ENCODE data around the gene BAMBI. TPM values are rescaled to one million over a fixed set of nuclear protein-coding genes. Genes with fewer than 3 reads are reported as not detected.

Gene BAMBI, protein sequence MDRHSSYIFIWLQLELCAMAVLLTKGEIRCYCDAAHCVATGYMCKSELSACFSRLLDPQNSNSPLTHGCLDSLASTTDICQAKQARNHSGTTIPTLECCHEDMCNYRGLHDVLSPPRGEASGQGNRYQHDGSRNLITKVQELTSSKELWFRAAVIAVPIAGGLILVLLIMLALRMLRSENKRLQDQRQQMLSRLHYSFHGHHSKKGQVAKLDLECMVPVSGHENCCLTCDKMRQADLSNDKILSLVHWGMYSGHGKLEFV
- polyA plus RNA-seq (2012; rRNA removed) = 2.8 and 2.9 TPM in 2 replicates
- 3.0 and 4.1 TPM in 2 replicates for polyA plus RNA-seq (2012; cell fraction: cytosol; rRNA removed)
- 3.3 and 3.8 TPM in 2 replicates for polyA plus RNA-seq (2012; cell fraction: nucleus; rRNA removed)

DNA sequence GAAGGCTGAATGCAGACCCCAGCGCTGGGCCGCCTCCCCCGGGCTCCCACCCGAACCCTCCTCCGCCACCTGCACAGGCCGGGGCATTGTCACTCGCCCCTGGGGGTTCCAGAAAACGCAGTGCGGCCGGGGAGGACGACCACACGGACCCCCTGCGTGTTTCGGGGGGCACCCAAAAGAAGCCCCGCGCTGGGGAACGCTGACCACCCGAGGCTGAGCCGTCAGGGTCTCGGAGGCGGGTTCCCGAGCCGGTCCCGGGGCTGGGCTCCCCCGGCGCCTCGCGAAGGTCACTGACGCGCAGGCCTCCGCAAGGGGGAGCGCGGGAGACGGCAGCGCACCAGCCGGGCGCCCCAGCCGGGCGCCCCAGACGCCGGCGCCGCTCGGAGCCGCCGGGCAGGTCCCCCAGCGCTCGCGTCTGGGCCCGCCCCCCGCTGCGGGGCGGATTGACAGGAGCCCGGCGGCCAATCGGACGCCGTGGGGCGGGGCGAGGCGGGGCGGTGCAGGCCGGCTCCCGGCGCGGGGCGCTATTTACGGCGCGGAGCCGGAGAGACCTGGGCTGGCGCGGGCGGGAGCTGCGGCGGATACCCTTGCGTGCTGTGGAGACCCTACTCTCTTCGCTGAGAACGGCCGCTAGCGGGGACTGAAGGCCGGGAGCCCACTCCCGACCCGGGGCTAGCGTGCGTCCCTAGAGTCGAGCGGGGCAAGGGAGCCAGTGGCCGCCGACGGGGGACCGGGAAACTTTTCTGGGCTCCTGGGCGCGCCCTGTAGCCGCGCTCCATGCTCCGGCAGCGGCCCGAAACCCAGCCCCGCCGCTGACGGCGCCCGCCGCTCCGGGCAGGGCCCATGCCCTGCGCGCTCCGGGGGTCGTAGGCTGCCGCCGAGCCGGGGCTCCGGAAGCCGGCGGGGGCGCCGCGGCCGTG is at the start of gene BAMBI:
BAMBI (plus strand) TSS at position 554 of the 920 bp plus-strand sequence. CDS start 377 bp downstream, outside the sequence.
- H3K4me3 ChIP-seq (ENCODE audit: low read depth in 2 of 2, low read length in 1 of 2) = peak within 1 kb of the TSS; percentile 82 to 87
- peak within 1 kb of the TSS; percentile 97 for H3K4me2 ChIP-seq
- TF ChIP-seq RAD21 (IDR thresholded peaks at IDR 0.05; ENCODE audit: low read length) (peak; percentile 69), EZH2phosphoT487 (IDR thresholded peaks at IDR 0.05; ENCODE audit: borderline replicate concordance, low read depth) (no peak), POLR2AphosphoS5 (IDR thresholded peaks at IDR 0.05; ENCODE audit: low read depth, low read length) (peak; percentile 83), RCOR1 (IDR thresholded peaks at IDR 0.05; ENCODE audit: low read length) (0 out of 2 replicates have a peak, but pooled peaks have one; percentile 5), JUND (IDR thresholded peaks at IDR 0.05) (no peak), TAF1 (IDR thresholded peaks at IDR 0.05; ENCODE audit: borderline replicate concordance, low read depth, low read length) (peak; percentile 77), ELF1 (IDR thresholded peaks at IDR 0.05) (no peak), SMC3 (IDR thresholded peaks at IDR 0.05; ENCODE audit: low read depth, low read length) (peak; percentile 82), RFX5 (IDR thresholded peaks at IDR 0.05; ENCODE audit: low read length) (no peak), NRF1 (IDR thresholded peaks at IDR 0.05; ENCODE audit: low read depth, low read length) (peak; percentile 52), SIN3A (IDR thresholded peaks at IDR 0.05; ENCODE audit: borderline replicate concordance, low read depth, low read length) (no peak), EP300 (IDR thresholded peaks at IDR 0.05; ENCODE audit: borderline replicate concordance in 1 of 2, low read depth in 1 of 2, low read length in 1 of 2) (0 out of 4 replicates have a peak, but pooled peaks of 1 of the 2 experiments have one; percentile 15)
- TF ChIP-seq, protein P1, sequence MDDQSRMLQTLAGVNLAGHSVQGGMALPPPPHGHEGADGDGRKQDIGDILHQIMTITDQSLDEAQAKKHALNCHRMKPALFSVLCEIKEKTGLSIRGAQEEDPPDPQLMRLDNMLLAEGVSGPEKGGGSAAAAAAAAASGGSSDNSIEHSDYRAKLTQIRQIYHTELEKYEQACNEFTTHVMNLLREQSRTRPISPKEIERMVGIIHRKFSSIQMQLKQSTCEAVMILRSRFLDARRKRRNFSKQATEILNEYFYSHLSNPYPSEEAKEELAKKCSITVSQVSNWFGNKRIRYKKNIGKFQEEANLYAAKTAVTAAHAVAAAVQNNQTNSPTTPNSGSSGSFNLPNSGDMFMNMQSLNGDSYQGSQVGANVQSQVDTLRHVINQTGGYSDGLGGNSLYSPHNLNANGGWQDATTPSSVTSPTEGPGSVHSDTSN (IDR thresholded peaks at IDR 0.05) = peak; percentile 93
- TF ChIP-seq, protein P2, sequence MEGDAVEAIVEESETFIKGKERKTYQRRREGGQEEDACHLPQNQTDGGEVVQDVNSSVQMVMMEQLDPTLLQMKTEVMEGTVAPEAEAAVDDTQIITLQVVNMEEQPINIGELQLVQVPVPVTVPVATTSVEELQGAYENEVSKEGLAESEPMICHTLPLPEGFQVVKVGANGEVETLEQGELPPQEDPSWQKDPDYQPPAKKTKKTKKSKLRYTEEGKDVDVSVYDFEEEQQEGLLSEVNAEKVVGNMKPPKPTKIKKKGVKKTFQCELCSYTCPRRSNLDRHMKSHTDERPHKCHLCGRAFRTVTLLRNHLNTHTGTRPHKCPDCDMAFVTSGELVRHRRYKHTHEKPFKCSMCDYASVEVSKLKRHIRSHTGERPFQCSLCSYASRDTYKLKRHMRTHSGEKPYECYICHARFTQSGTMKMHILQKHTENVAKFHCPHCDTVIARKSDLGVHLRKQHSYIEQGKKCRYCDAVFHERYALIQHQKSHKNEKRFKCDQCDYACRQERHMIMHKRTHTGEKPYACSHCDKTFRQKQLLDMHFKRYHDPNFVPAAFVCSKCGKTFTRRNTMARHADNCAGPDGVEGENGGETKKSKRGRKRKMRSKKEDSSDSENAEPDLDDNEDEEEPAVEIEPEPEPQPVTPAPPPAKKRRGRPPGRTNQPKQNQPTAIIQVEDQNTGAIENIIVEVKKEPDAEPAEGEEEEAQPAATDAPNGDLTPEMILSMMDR (IDR thresholded peaks at IDR 0.05) = peak; percentile 59
- TF ChIP-seq, protein P3, sequence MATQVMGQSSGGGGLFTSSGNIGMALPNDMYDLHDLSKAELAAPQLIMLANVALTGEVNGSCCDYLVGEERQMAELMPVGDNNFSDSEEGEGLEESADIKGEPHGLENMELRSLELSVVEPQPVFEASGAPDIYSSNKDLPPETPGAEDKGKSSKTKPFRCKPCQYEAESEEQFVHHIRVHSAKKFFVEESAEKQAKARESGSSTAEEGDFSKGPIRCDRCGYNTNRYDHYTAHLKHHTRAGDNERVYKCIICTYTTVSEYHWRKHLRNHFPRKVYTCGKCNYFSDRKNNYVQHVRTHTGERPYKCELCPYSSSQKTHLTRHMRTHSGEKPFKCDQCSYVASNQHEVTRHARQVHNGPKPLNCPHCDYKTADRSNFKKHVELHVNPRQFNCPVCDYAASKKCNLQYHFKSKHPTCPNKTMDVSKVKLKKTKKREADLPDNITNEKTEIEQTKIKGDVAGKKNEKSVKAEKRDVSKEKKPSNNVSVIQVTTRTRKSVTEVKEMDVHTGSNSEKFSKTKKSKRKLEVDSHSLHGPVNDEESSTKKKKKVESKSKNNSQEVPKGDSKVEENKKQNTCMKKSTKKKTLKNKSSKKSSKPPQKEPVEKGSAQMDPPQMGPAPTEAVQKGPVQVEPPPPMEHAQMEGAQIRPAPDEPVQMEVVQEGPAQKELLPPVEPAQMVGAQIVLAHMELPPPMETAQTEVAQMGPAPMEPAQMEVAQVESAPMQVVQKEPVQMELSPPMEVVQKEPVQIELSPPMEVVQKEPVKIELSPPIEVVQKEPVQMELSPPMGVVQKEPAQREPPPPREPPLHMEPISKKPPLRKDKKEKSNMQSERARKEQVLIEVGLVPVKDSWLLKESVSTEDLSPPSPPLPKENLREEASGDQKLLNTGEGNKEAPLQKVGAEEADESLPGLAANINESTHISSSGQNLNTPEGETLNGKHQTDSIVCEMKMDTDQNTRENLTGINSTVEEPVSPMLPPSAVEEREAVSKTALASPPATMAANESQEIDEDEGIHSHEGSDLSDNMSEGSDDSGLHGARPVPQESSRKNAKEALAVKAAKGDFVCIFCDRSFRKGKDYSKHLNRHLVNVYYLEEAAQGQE (IDR thresholded peaks at IDR 0.05; ENCODE audit: low read depth, low read length) = 0 out of 2 replicates have a peak, but pooled peaks have one; percentile 7
- POLR2A ChIA-PET = no interaction called here
- peaks cover 36% of the 10 kb centered on the region for H3K79me2 ChIP-seq (ENCODE audit: insufficient read depth)
- WGBS (ENCODE audit: low lambda C conversion rate) = 0% methylated on average over 2 of the region's 120 CpGs
- H3K9ac ChIP-seq = peak within 1 kb of the TSS; percentile 72
- H3K4me1 ChIP-seq (ENCODE audit: control insufficient read depth in 1 of 2, insufficient read depth in 2 of 2, low read depth in 1 of 2, low read length in 1 of 2) = peaks cover 11 to 21% of the 10 kb centered on the region in 2 experiments; a peak in 3 of 4 replicates
- no peaks in the 10 kb centered on the region for H3K9me2 ChIP-seq
- H3K27me3 ChIP-seq (ENCODE audit: insufficient read depth) = peaks cover 18% of the 10 kb centered on the region; the same call in 1 of the 2 replicates
- peak within 1 kb of the TSS; percentile 87 for H2AFZ ChIP-seq (ENCODE audit: low read depth)
- peak; percentile 95 for DNase-seq
- no peaks in the 10 kb centered on the region for H3K36me3 ChIP-seq (replicated peaks in 1 of 2; ENCODE audit: control insufficient read depth in 1 of 2, insufficient read depth in 2 of 2, low read length in 1 of 2)
- peak within 1 kb of the TSS in 1 of 2 experiments; percentile 92; a peak in 2 of 4 replicates for H3K27ac ChIP-seq (ENCODE audit: low read depth in 2 of 2, low read length in 1 of 2)
- CTCF ChIA-PET = interaction anchor here (0.6 to 5.9 kb wide), 30 partner anchors 9 to 836 kb away, joined by 3 to 40 read pairs (median 4); no protein-coding TSS in a partner anchor
- H3K9me3 ChIP-seq = no peaks in the 10 kb centered on the region
- no peaks in the 10 kb centered on the region for H3F3A ChIP-seq (replicated peaks; ENCODE audit: insufficient read depth)
- no peaks in the 10 kb centered on the region for H4K20me1 ChIP-seq (ENCODE audit: insufficient read depth)

All from SK-N-SH (cell line).